HepG2 (cell line): ENCODE data around the gene PARD3. TPM values are rescaled to one million over a fixed set of nuclear protein-coding genes. Genes with fewer than 3 reads are reported as not detected.

Experiments used
- ATAC-seq: fragments of 200-7000 bp; cut with Tn5 transposase; 3 replicates; pipeline ENCODE4 v1.9.1; 2020; ENCODE audit warnings: mild to moderate bottlenecking, moderate library complexity
- BruUV-seq: library from RNA; stranded (reverse); fragments of 400-500 nt; replicated peaks from 2 replicates; lab custom pipeline; 2021; lab: Mats Ljungman, UMichigan
- CTCF ChIA-PET: fragments of 300-600 bp; formaldehyde crosslinking; extraction: SDS; loops from one replicate; lab custom pipeline; 2021; ENCODE audit warnings: low total read pairs, inconsistent platforms, low intra/inter-chr PET ratio; lab: Yijun Ruan, JAX
- POLR2A ChIA-PET: fragments of 350-600 bp; sonication (Branson Sonifier 250); formaldehyde crosslinking; loops from one replicate; lab custom pipeline; 2020; ENCODE audit warnings: antibody characterized with exemption, inconsistent platforms; lab: Yijun Ruan, JAX
- DNase-seq: peaks from one replicate; pipeline ENCODE4 v3.0.0-alpha.2; 2015; ENCODE audit warnings: low spot score
- FAIRE-seq: peaks from 3 replicates; lab custom pipeline; 2011; peaks lifted over from hg19 to GRCh38; lab: Jason Lieb, UNC
- H2AFZ ChIP-seq: one replicate; pipeline ENCODE4 v1.6.1; 2011; ENCODE audit warnings: low read length, inconsistent platforms
- H3K27ac ChIP-seq: fragments of 300-600 bp; 3 replicates; pipeline ENCODE4 v1.8.0; 2011; ENCODE audit warnings: mixed run types, mild to moderate bottlenecking, mixed read lengths, low read length, inconsistent platforms; ENCODE audit not compliant: insufficient read depth; ENCODE audit errors: extremely low read length
- H3K27me3 ChIP-seq, 2 experiments: fragments of 200-600 bp in 1 of 2; 2 replicates in 1 of 2; 3 replicates in 1 of 2; pipeline versions ENCODE4 v1.6.0 to v1.8.0; 2011; ENCODE audit warnings: low read length in 2 of 2, mild to moderate bottlenecking in 2 of 2, moderate library complexity in 2 of 2, inconsistent platforms in 1 of 2; ENCODE audit not compliant: insufficient read depth in 2 of 2, control insufficient read depth in 1 of 2
- H3K36me3 ChIP-seq, 2 experiments: fragments of 200-600 bp in 1 of 2; replicated peaks in 1 of 2; 2 replicates in 1 of 2; 3 replicates in 1 of 2; pipeline versions ENCODE4 v1.5.1 to v1.8.0; 2011; ENCODE audit warnings: low read length in 2 of 2, inconsistent platforms in 1 of 2; ENCODE audit not compliant: insufficient read depth in 2 of 2, control insufficient read depth in 1 of 2
- H3K4me1 ChIP-seq: 2 replicates; pipeline ENCODE4 v1.5.1; 2012; ENCODE audit warnings: low read length, inconsistent platforms; ENCODE audit not compliant: insufficient read depth
- H3K4me2 ChIP-seq: 2 replicates; pipeline ENCODE4 v1.6.0; 2011; ENCODE audit warnings: low read depth, low read length, inconsistent platforms
- H3K4me3 ChIP-seq, 3 experiments: fragments of 200-600 bp in 1 of 3; sonication (generic), shearing (Covaris generic) in 1 of 3; replicated peaks in 1 of 3; 2 replicates each; pipeline ENCODE4 v1.5.1; 2011 to 2016; ENCODE audit warnings: low read length in 3 of 3, inconsistent platforms in 2 of 3, low read depth in 2 of 3, mild to moderate bottlenecking in 2 of 3, control low read depth in 1 of 3, mixed read lengths in 1 of 3; ENCODE audit not compliant: insufficient read depth in 1 of 3
- H3K79me2 ChIP-seq: one replicate; pipeline ENCODE4 v1.6.1; 2011; ENCODE audit warnings: low read length, inconsistent platforms; ENCODE audit not compliant: insufficient read depth
- H3K9ac ChIP-seq: 2 replicates; pipeline ENCODE4 v1.6.0; 2011; ENCODE audit warnings: mild to moderate bottlenecking, low read depth, low read length, inconsistent platforms; ENCODE audit not compliant: insufficient read depth
- H3K9me3 ChIP-seq: 2 replicates; pipeline ENCODE4 v1.5.1; 2012; ENCODE audit warnings: mild to moderate bottlenecking, low read length
- H4K20me1 ChIP-seq: 2 replicates; pipeline ENCODE4 v1.6.0; 2011; ENCODE audit warnings: inconsistent platforms, mild to moderate bottlenecking, low read length, moderate library complexity; ENCODE audit not compliant: insufficient read depth
- EZH2 ChIP-seq: conservative IDR thresholded peaks from 2 replicates; pipeline ENCODE4 v1.6.1; 2012; ENCODE audit warnings: mild to moderate bottlenecking, low read depth, low read length, moderate library complexity
- HNF4A ChIP-seq: sonication (generic); formaldehyde crosslinking; IDR thresholded peaks from 2 replicates; pipeline ENCODE4 v1.4.0; 2020; ENCODE audit warnings: missing genetic modification reagents
- HNF4G ChIP-seq, 2 experiments: sonication (generic) in 1 of 2; formaldehyde crosslinking in 1 of 2; IDR thresholded peaks; 2 replicates each; pipeline versions ENCODE4 v1.4.0 to v1.6.1; 2011 to 2020; ENCODE audit warnings: borderline replicate concordance in 2 of 2, low read depth in 2 of 2, mild to moderate bottlenecking in 2 of 2, low read length in 1 of 2, missing genetic modification reagents in 1 of 2, moderate library complexity in 1 of 2
- KAT8 ChIP-seq: IDR thresholded peaks from 2 replicates; pipeline ENCODE4 v1.6.1; 2016; ENCODE audit warnings: missing genetic modification reagents, missing compliant biosample characterization
- MAFK ChIP-seq, 2 experiments: IDR thresholded peaks in 1 of 2; conservative IDR thresholded peaks in 1 of 2; 2 replicates each; pipeline ENCODE4 v1.6.1; 2011; ENCODE audit warnings: improper control_type of control experiment in 2 of 2, low read length in 2 of 2
- NFATC3 ChIP-seq: sonication (generic); formaldehyde crosslinking; IDR thresholded peaks from 2 replicates; pipeline ENCODE4 v1.5.1; 2020; ENCODE audit warnings: mild to moderate bottlenecking, missing genetic modification reagents
- NFE2 ChIP-seq: sonication (generic); formaldehyde crosslinking; IDR thresholded peaks from 2 replicates; pipeline ENCODE4 v1.4.0; 2020; ENCODE audit warnings: missing genetic modification reagents
- NR2F2 ChIP-seq: IDR thresholded peaks from 2 replicates; pipeline ENCODE4 v1.6.1; 2012; ENCODE audit warnings: low read depth, inconsistent platforms, borderline replicate concordance
- TRIM24 ChIP-seq: sonication (generic); formaldehyde crosslinking; IDR thresholded peaks from 2 replicates; pipeline ENCODE4 v1.8.0; 2022; ENCODE audit warnings: mild to moderate bottlenecking, missing genetic modification reagents
- YEATS2 ChIP-seq: sonication (generic); formaldehyde crosslinking; IDR thresholded peaks from 2 replicates; pipeline ENCODE4 v1.4.0; 2020; ENCODE audit warnings: missing genetic modification reagents, borderline replicate concordance
- ZFX ChIP-seq: sonication (generic); formaldehyde crosslinking; IDR thresholded peaks from 2 replicates; pipeline ENCODE4 v1.4.0; 2020; ENCODE audit warnings: mild to moderate bottlenecking, low read depth, missing genetic modification reagents, moderate library complexity
- ZNF205 ChIP-seq: IDR thresholded peaks from 2 replicates; pipeline ENCODE4 v1.6.1; 2018; ENCODE audit warnings: missing biosample characterization, missing genetic modification reagents
- ZNF660 ChIP-seq: sonication (generic); formaldehyde crosslinking; IDR thresholded peaks from 2 replicates; pipeline ENCODE4 v1.5.1; 2020; ENCODE audit warnings: mild to moderate bottlenecking, low read depth, missing genetic modification reagents, borderline replicate concordance
- ZNF883 ChIP-seq: sonication (generic); formaldehyde crosslinking; IDR thresholded peaks from 2 replicates; pipeline ENCODE4 v1.5.1; 2020; ENCODE audit warnings: mild to moderate bottlenecking, missing genetic modification reagents; ENCODE audit errors: not compliant biosample characterization
- ZSCAN30 ChIP-seq: sonication (generic); formaldehyde crosslinking; IDR thresholded peaks from 2 replicates; pipeline ENCODE4 v1.5.0; 2020; ENCODE audit warnings: mild to moderate bottlenecking, missing genetic modification reagents
- WGBS: methylation state at CpG from one replicate; pipeline ENCODE4 v1.1.6; 2017; ENCODE audit warnings: low lambda C conversion rate; 5-methylcytosine and 5-hydroxymethylcytosine counted together
- in situ Hi-C: cut with HindIII; loops from 2 replicates; pipeline ENCODE4 v1.10.0; 2017; ENCODE audit warnings: low pct_unique_long_range_greater_than_20kb; ENCODE audit not compliant: extremely low pct_ligation_motif_present
- intact Hi-C: fragments of 100-400 bp; cut with micrococcal nuclease; formaldehyde crosslinking; loops from one replicate; pipeline ENCODE4 v1.10.0; 2022; ENCODE audit not compliant: unreplicated experiment
- polyA plus RNA-seq, 8 experiments: library from polyadenylated mRNA; depleted of rRNA in 3 of 8; stranded (reverse) in 7 of 8; unstranded in 1 of 8; fragments of >200 nt; fragmentation: Illumina TruSeq in 4 of 8; extraction: Trizol in 4 of 8; gene quantifications; 2 replicates each; pipeline versions ENCODE4 v1.2.1 to v1.2.3, GENCODE V29; 2011 to 2016; ENCODE audit warnings: low read depth in 4 of 8, missing spikeins in 1 of 8, mixed read lengths in 1 of 8; ENCODE audit not compliant: insufficient read depth in 1 of 8
- total RNA-seq, 5 experiments: library from RNA; depleted of rRNA; stranded (reverse); fragments of >200 nt; fragmentation: Illumina TruSeq; extraction: Trizol; gene quantifications; 2 replicates each; pipeline ENCODE4 v1.2.3, GENCODE V29; 2016; ENCODE audit warnings: low read depth in 1 of 5
- TF ChIP-seq, protein P1 (sequence below): sonication (generic); formaldehyde crosslinking; IDR thresholded peaks from 2 replicates; pipeline ENCODE4 v1.5.0; 2020; ENCODE audit warnings: mild to moderate bottlenecking, missing genetic modification reagents
- TF ChIP-seq, protein P2 (sequence below): IDR thresholded peaks from 2 replicates; pipeline ENCODE4 v1.6.1; 2016; ENCODE audit warnings: missing genetic modification reagents, missing compliant biosample characterization
- TF ChIP-seq, protein P3 (sequence below): IDR thresholded peaks from 2 replicates; pipeline ENCODE4 v1.6.1; 2016; ENCODE audit warnings: low read depth, missing genetic modification reagents, missing compliant biosample characterization

Gene PARD3
- total and polyA plus RNA-seq, 2 of the 13 experiments (the other 11 are each of a cell fraction or from before 2014, with no cell fraction given): 40.9 to 60.0 TPM

DNA sequence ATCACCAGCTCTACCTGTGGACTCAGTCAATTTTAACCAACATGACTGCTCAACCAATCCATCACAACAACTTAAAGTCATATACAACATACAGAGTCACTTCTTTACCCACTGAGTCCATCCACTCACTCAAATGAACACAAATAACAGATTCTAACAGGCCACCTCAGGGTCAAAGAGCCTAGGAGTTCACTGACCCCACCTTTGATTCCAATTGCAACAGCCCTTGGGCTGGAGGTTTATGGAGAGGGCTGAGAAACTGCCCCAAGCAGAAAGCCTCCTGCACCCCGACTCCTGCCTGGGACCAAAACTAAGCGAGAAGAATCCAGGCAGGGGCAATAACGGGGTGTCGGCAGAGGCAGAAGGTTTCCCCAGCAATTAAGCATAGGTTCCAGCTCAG, 263.8 kb downstream of the PARD3 start:
- in situ Hi-C loops: no loop called here
- no peak overlapping the region for H2AFZ ChIP-seq
- no peak overlapping the region for H3K27ac ChIP-seq
- 93% methylated on average over 4 of the region's 4 CpGs for WGBS
- peaks cover 6% of the 10 kb centered on the region for H3K79me2 ChIP-seq
- no peak for DNase-seq
- BruUV-seq: no TSS peak
- no peaks in the 10 kb centered on the region for H3K27me3 ChIP-seq
- H3K9me3 ChIP-seq: no peaks in the 10 kb centered on the region
- intact Hi-C loops: no loop called here
- ATAC-seq: peak; percentile 71
- H3K9ac ChIP-seq: no peak overlapping the region
- H3K4me2 ChIP-seq: no peak overlapping the region
- CTCF ChIA-PET: no interaction called here
- TF ChIP-seq, protein P1, sequence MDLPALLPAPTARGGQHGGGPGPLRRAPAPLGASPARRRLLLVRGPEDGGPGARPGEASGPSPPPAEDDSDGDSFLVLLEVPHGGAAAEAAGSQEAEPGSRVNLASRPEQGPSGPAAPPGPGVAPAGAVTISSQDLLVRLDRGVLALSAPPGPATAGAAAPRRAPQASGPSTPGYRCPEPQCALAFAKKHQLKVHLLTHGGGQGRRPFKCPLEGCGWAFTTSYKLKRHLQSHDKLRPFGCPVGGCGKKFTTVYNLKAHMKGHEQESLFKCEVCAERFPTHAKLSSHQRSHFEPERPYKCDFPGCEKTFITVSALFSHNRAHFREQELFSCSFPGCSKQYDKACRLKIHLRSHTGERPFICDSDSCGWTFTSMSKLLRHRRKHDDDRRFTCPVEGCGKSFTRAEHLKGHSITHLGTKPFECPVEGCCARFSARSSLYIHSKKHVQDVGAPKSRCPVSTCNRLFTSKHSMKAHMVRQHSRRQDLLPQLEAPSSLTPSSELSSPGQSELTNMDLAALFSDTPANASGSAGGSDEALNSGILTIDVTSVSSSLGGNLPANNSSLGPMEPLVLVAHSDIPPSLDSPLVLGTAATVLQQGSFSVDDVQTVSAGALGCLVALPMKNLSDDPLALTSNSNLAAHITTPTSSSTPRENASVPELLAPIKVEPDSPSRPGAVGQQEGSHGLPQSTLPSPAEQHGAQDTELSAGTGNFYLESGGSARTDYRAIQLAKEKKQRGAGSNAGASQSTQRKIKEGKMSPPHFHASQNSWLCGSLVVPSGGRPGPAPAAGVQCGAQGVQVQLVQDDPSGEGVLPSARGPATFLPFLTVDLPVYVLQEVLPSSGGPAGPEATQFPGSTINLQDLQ (CRISPR knock-in tag): no peak
- no peak for TF ChIP-seq ZNF883 (CRISPR knock-in tag)
- TF ChIP-seq ZFX (CRISPR knock-in tag): no peak
- 0 out of 2 replicates have a peak, but pooled peaks have one; percentile 30 for TF ChIP-seq HNF4G (IDR thresholded peaks at IDR 0.05; ENCODE audit: borderline replicate concordance, low read depth, low read length)
- TF ChIP-seq HNF4G (CRISPR knock-in tag; IDR thresholded peaks at IDR 0.05; ENCODE audit: borderline replicate concordance, low read depth): no peak
- TF ChIP-seq MAFK (conservative IDR thresholded peaks at IDR 0.05 in 1 of 2, IDR thresholded peaks at IDR 0.05 in 1 of 2; ENCODE audit: low read length in 2 of 2): no peak
- no peak for TF ChIP-seq NFE2
- no peak for TF ChIP-seq EZH2
- TF ChIP-seq NR2F2: peak; percentile 65; the same call in 1 of the 2 replicates
- TF ChIP-seq, protein P2, sequence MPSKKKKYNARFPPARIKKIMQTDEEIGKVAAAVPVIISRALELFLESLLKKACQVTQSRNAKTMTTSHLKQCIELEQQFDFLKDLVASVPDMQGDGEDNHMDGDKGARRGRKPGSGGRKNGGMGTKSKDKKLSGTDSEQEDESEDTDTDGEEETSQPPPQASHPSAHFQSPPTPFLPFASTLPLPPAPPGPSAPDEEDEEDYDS (CRISPR knock-in tag): no peak
- no peak for TF ChIP-seq TRIM24 (CRISPR knock-in tag)
- TF ChIP-seq KAT8 (CRISPR knock-in tag): no peak
- TF ChIP-seq ZNF205 (CRISPR knock-in tag): no peak
- TF ChIP-seq, protein P3, sequence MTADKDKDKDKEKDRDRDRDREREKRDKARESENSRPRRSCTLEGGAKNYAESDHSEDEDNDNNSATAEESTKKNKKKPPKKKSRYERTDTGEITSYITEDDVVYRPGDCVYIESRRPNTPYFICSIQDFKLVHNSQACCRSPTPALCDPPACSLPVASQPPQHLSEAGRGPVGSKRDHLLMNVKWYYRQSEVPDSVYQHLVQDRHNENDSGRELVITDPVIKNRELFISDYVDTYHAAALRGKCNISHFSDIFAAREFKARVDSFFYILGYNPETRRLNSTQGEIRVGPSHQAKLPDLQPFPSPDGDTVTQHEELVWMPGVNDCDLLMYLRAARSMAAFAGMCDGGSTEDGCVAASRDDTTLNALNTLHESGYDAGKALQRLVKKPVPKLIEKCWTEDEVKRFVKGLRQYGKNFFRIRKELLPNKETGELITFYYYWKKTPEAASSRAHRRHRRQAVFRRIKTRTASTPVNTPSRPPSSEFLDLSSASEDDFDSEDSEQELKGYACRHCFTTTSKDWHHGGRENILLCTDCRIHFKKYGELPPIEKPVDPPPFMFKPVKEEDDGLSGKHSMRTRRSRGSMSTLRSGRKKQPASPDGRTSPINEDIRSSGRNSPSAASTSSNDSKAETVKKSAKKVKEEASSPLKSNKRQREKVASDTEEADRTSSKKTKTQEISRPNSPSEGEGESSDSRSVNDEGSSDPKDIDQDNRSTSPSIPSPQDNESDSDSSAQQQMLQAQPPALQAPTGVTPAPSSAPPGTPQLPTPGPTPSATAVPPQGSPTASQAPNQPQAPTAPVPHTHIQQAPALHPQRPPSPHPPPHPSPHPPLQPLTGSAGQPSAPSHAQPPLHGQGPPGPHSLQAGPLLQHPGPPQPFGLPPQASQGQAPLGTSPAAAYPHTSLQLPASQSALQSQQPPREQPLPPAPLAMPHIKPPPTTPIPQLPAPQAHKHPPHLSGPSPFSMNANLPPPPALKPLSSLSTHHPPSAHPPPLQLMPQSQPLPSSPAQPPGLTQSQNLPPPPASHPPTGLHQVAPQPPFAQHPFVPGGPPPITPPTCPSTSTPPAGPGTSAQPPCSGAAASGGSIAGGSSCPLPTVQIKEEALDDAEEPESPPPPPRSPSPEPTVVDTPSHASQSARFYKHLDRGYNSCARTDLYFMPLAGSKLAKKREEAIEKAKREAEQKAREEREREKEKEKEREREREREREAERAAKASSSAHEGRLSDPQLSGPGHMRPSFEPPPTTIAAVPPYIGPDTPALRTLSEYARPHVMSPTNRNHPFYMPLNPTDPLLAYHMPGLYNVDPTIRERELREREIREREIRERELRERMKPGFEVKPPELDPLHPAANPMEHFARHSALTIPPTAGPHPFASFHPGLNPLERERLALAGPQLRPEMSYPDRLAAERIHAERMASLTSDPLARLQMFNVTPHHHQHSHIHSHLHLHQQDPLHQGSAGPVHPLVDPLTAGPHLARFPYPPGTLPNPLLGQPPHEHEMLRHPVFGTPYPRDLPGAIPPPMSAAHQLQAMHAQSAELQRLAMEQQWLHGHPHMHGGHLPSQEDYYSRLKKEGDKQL (CRISPR knock-in tag): no peak
- no peak for TF ChIP-seq NFATC3 (CRISPR knock-in tag)
- TF ChIP-seq YEATS2: no peak
- peak; percentile 41; the same call in 1 of the 2 replicates for TF ChIP-seq HNF4A (CRISPR knock-in tag)
- no peak for TF ChIP-seq ZNF660
- no peak for TF ChIP-seq ZSCAN30
- TF ChIP-seq, all 625 proteins: peak for 3
- POLR2A ChIA-PET: no interaction called here
- peaks cover 19% of the 10 kb centered on the region for H3K4me1 ChIP-seq
- no peak overlapping the region for H3K4me3 ChIP-seq
- H3K36me3 ChIP-seq: no peaks in the 10 kb centered on the region
- FAIRE-seq: peak; percentile 8
- H4K20me1 ChIP-seq: no peaks in the 10 kb centered on the region
